ENCODE results near the gene PRKAG2.
A peak's percentile ranks its signal among the peaks of the same experiment; 100 is the strongest.

The PRKAG2 gene

DNA sequence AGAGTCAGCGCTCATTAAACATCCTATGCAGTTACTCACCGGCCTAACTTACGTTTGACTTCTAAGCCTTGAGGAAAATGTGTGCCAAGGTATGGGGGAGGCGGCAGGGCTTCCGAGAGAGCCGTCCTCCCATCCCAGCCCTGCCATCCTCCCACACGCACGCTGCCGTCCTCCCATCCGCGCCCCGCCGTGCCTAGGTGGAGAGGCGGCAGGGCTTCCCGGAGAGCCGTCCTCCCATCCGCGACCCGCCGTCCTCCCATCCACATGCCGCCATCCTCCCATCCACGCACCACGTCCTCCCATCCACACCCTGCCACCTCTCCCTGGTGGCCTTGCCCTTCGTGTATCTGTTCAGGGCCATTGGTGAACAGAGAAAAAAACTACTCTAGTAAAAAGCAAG is 162.7 kb downstream of the PRKAG2 start:
- peak overlapping the region in 4 of 11 experiments; percentile 75 to 88 (median 79); a peak in 6 of 22 replicates for H3K4me2 ChIP-seq

DNA sequence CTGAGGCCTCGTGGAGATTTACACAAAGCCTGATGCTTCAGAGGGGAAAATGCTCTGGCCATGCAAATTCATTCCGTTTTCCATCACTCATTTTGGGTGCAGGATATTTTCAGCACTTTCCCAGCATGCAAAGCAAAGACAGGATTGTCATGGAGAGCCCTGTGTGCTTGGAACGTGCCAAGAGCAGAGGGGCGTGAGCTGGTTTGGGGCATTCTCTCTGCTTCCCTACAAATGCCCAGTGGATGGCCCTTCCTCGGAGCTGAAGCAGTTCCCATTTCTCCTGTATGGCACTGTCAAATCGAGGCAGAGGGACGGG is 164.1 kb downstream of the PRKAG2 start:
- Histone ChIP-seq H3K4me3 (no peak overlapping the region), H3K4me2 (peak overlapping the region; percentile 61 to 88 (median 75)), H3K36me3 (no peaks in the 10 kb centered on the region), H3K9me3 (replicated peaks in 1 of 11) (no peaks in the 10 kb centered on the region), H3K9ac (peak overlapping the region in 4 of 11 experiments; percentile 26 to 56 (median 41); a peak in 5 of 22 replicates), H3K27ac (peak overlapping the region in 8 of 11 experiments; percentile 5 to 66 (median 44); a peak in 13 of 22 replicates), H3K27me3 (no peaks in the 10 kb centered on the region), H3K4me1 (peaks cover 30 to 78% (median 44%) of the 10 kb centered on the region in 10 experiments), H4K20me1 (no peaks in the 10 kb centered on the region; a peak in 3 of 22 replicates)
- TF ChIP-seq Cebpa-rat (IDR thresholded peaks at IDR 0.05) = no peak

More for the DNA sequence above, 162.7 kb downstream of the PRKAG2 start:
- H3K36me3 ChIP-seq = no peaks in the 10 kb centered on the region
- H3K27me3 ChIP-seq = no peaks in the 10 kb centered on the region
- no peak for TF ChIP-seq Cebpa-rat (IDR thresholded peaks at IDR 0.05)
- no peaks in the 10 kb centered on the region; a peak in 3 of 22 replicates for H4K20me1 ChIP-seq
- peaks cover 30 to 81% (median 44%) of the 10 kb centered on the region in 10 experiments for H3K4me1 ChIP-seq
- H3K4me3 ChIP-seq = no peak overlapping the region
- no peaks in the 10 kb centered on the region for H3K9me3 ChIP-seq (replicated peaks in 1 of 11)
- H3K9ac ChIP-seq = no peak overlapping the region
- no peak overlapping the region for H3K27ac ChIP-seq

DNA sequence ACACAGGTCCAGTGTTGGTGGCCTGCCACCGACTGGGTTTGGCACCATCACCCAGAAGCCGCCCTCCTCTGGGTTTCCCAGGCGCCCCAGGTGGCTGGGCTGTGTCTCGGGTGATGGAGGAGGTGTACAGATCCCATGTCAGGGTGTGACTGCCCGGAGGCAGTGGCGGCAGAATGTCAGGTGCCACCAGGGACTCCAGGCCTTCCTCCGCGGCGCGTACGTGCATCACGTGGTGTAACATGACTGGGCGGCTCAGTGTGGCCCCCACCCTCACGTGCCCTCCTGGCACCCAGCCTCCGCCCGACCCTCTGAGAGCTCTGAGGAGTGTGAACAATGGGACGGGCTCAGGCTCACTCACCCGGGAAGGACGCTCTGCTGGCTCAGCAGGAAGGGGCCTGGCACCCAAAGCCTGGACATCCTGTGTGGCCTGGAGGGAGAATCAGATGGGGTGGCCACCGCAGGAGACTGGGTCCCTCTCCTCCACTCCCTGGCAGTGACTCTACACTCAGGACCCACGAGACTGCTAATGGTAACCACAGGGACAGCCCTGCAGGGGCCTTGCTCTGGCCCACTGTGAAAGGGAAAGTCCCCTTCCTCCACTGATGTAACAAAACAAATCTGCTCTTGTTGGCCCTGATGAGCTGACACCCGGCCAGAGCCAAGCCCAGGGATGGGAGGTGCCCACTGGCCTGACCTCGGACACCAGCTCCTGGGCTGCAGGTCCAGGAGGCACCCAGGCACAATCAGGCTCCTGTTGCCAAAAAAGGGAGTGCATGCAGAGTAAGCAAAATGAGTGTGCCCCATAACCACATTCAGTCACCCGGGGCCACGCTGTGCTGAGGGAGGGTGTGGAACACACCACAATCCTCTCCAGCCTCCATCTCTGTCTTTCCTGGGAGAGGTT is 164.8 kb downstream of the PRKAG2 start:
- H3K27me3 ChIP-seq = no peaks in the 10 kb centered on the region
- no peak for TF ChIP-seq Cebpa-rat (IDR thresholded peaks at IDR 0.05)
- no peaks in the 10 kb centered on the region for H3K36me3 ChIP-seq
- H4K20me1 ChIP-seq = no peaks in the 10 kb centered on the region; a peak in 3 of 22 replicates
- peaks cover 30 to 78% (median 44%) of the 10 kb centered on the region in 10 experiments for H3K4me1 ChIP-seq
- H3K9ac ChIP-seq = peak overlapping the region in 5 of 11 experiments; percentile 5 to 56 (median 40); a peak in 8 of 22 replicates
- H3K27ac ChIP-seq = peak overlapping the region in 10 of 11 experiments; percentile 5 to 66 (median 44); a peak in 18 of 22 replicates
- no peaks in the 10 kb centered on the region for H3K9me3 ChIP-seq (replicated peaks in 1 of 11)
- H3K4me2 ChIP-seq = peak overlapping the region; percentile 61 to 88 (median 75)
- H3K4me3 ChIP-seq = no peak overlapping the region

DNA sequence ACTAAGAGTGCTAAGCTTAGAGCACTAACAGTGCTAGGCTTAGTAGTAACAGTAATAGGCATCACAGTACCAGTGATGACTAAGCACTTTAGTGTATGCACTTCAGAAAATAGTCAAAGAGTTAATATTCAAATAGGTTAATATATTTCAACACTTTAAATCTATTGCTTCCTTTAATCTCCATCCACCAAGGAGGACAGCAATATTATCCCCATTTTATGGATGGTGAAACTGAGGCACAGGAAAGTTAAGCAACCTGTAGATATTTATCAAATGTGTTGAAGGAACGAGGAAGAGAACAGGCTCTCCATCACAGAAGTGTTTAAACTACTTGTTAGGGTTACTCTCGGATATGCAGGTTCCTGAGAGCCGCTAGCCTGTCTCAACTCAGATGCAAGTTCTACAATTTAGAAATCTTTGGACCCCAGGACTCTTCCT is 165.5 kb downstream of the PRKAG2 start:
- Histone ChIP-seq H3K36me3 (no peaks in the 10 kb centered on the region), H3K27me3 (no peaks in the 10 kb centered on the region), H3K27ac (peak overlapping the region in 6 of 11 experiments; percentile 5 to 66 (median 45); a peak in 8 of 22 replicates), H3K9me3 (replicated peaks in 1 of 11) (no peaks in the 10 kb centered on the region), H3K9ac (peak overlapping the region in 2 of 11 experiments; percentile 5 to 56; a peak in 2 of 22 replicates), H3K4me2 (peak overlapping the region; percentile 61 to 88 (median 75)), H3K4me1 (peaks cover 30 to 80% (median 43%) of the 10 kb centered on the region in 10 experiments), H4K20me1 (peaks cover 0 to 6% (median 0%) of the 10 kb centered on the region in 11 experiments; a peak in 2 of 22 replicates), H3K4me3 (no peak overlapping the region)
- TF ChIP-seq Cebpa-rat (IDR thresholded peaks at IDR 0.05) = no peak

DNA sequence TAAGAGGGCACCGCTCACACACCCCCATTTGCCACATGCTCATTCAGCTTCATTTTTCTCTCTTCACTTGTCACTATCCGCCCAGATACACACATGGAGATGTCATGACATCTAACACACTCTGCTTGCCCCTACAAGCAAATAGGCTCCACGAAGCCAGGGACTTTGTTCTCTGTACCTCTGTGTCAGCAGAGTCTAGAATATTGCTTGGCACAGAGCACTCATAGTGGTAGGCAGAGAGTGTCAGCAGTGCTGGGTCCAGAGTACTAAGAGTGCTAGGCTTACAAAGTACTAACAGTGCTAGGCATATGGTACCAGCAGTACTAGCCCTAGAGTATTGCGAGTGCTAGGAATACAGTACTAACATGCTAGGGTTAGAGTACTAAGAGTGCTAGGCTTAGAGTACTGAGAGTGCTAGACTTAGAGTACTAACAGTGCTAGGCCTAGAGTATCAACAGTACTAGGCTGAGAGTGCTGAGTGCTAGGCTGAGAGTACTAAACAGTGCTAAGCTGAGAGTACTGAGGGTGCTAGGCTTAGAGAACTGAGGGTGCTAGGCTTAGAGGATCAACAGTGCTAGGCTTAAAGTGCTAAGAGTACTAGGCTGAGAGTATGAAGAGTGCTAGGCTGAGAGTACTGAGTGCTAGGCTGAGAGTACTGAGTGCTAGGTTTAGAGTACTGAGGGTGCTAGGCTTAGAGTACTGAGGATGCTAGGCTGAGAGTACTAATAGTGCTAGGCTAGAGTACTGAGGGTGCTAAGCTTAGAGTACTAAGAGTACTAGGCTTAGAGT is 166.1 kb downstream of the PRKAG2 start:
- no peaks in the 10 kb centered on the region for H3K9me3 ChIP-seq (replicated peaks in 1 of 11)
- peak overlapping the region in 2 of 11 experiments; percentile 12 to 66; a peak in 1 of 22 replicates for H3K27ac ChIP-seq
- H3K4me3 ChIP-seq = no peak overlapping the region
- 0 out of 22 replicates have a peak, but pooled peaks cover 0 to 2% (median 0%) of the 10 kb centered on the region in 11 experiments for H3K27me3 ChIP-seq
- H3K4me1 ChIP-seq = peaks cover 25 to 80% (median 43%) of the 10 kb centered on the region in 10 experiments
- no peak overlapping the region for H3K4me2 ChIP-seq
- H4K20me1 ChIP-seq = peaks cover 0 to 10% (median 0%) of the 10 kb centered on the region in 11 experiments; a peak in 2 of 22 replicates
- no peak overlapping the region for H3K9ac ChIP-seq
- H3K36me3 ChIP-seq = no peaks in the 10 kb centered on the region
- no peak for TF ChIP-seq Cebpa-rat (IDR thresholded peaks at IDR 0.05)

DNA sequence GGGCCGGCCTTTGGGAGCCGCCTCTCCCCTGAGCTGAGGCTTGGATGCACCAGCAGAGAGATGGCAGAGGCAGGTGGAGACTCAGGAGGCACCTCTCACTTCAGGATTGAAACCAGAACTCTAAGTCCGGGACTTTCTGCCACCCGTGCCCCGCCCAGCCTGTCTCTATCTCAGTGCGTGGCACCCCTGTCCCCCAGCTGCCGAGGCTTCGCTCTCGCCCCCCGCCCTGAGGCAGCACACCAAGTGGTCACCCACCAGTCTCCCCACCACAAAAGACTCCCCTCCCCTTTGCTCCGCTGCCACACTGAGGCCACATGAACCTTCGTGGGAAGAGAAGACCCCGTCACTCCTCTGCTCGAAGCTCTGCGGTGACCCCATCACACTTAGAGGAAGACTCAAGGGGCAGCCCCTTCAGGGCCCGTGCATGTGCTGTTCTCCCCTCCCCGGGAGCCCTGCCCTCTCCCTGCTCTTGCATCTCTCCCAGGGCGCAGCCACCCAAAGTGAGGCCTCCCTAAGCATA is 166.7 kb downstream of the PRKAG2 start:
- Histone ChIP-seq H3K4me2 (peak overlapping the region in 2 of 11 experiments; percentile 13 to 19; a peak in 2 of 22 replicates), H3K4me1 (peaks cover 26 to 80% (median 43%) of the 10 kb centered on the region in 10 experiments), H3K36me3 (no peaks in the 10 kb centered on the region), H3K4me3 (no peak overlapping the region), H4K20me1 (peaks cover 0 to 14% (median 0%) of the 10 kb centered on the region in 11 experiments; a peak in 2 of 22 replicates), H3K9me3 (replicated peaks in 1 of 11) (no peaks in the 10 kb centered on the region), H3K9ac (no peak overlapping the region), H3K27ac (peak overlapping the region in 1 of 11 experiments; percentile 4; a peak in 1 of 22 replicates), H3K27me3 (0 out of 22 replicates have a peak, but pooled peaks cover 0 to 3% (median 0%) of the 10 kb centered on the region in 11 experiments)
- no peak for TF ChIP-seq Cebpa-rat (IDR thresholded peaks at IDR 0.05)

DNA sequence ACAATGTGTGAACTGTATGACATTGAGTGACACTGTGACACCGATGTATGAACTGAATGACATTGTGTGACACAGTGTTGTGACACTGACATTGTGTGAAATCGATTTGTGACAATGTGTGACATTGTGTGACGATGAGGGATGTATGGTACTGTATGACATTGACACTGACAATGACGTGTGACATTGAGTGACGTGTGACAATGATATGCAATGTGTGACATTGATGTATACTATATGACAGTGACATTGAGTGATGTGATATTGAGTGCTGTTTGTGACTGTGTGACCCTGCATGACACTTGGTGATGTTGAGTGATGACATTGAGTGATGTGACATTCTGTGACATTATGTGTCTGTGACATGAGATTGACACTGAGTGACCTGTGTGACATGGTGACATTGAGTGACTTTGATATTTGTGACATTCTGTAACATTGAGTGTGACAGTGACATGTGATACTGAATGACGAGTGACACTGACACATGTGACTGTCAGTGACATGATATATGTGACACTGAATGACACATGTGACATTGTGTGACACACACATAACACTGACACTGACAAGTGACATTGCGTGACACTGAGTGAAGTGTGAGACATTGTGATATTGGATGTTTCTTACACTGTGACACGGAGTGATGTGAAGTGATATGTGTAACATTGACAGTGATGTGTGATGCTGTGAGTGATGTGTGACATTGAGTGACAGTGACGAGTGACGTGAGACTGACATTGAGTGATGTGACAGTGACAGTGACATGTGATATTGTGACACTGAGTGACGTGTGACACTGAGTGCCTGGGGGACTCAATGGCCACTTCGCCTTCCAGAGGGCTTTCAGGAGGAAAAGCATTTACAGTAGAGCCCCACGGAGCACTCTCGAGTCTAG is 167.5 kb downstream of the PRKAG2 start:
- H3K4me2 ChIP-seq = peak overlapping the region in 2 of 11 experiments; percentile 13 to 19; a peak in 1 of 22 replicates
- H3K27ac ChIP-seq = no peak overlapping the region; a peak in 1 of 22 replicates
- H3K4me1 ChIP-seq = peaks cover 28 to 84% (median 49%) of the 10 kb centered on the region in 10 experiments
- H3K36me3 ChIP-seq = no peaks in the 10 kb centered on the region
- no peak for TF ChIP-seq Cebpa-rat (IDR thresholded peaks at IDR 0.05)
- H3K9ac ChIP-seq = no peak overlapping the region
- H3K4me3 ChIP-seq = no peak overlapping the region
- no peaks in the 10 kb centered on the region for H3K9me3 ChIP-seq (replicated peaks in 1 of 11)
- H3K27me3 ChIP-seq = 0 out of 22 replicates have a peak, but pooled peaks cover 0 to 3% (median 0%) of the 10 kb centered on the region in 11 experiments
- H4K20me1 ChIP-seq = peaks cover 0 to 22% (median 0%) of the 10 kb centered on the region in 11 experiments; a peak in 2 of 22 replicates

Measured in BLaER1 treated with 17β-estradiol and CSF1 and Interleukin-3, amounts not matched to agents 10 nM and 100 nM (cell line).